GM19043 (cell line): Measurements from ENCODE around the gene ZDHHC14.
"Not testable (repeated sequence)": the region's sequence is repeated elsewhere in the genome, so short reads cannot be mapped to it uniquely, and the experiment has no call there.

Experiments
- ATAC-seq: cut with Tn5 transposase; IDR thresholded peaks from one replicate; pipeline ENCODE4 v1.9.1; 2021; ENCODE audit warnings: low read depth; ENCODE audit not compliant: unreplicated experiment

Gene ZDHHC14

GRCh38 chr6:157379656-157380457 is 1.1 kb upstream of the ZDHHC14 start:
- ATAC-seq: peak; percentile 66

- peak; percentile 5 for ATAC-seq
Measured at GRCh38 chr6:157380458-157380778, 572 bp upstream of the ZDHHC14 start.

- peak; percentile 17 for ATAC-seq
Measured at GRCh38 chr6:157381631-157382621, 936 bp downstream of the ZDHHC14 start.

GRCh38 chr6:157382821-157383220 is 1.8 kb downstream of the ZDHHC14 start:
- no peak for ATAC-seq

GRCh38 chr6:157383471-157383870 is 2.5 kb downstream of the ZDHHC14 start:
- no peak for ATAC-seq

GRCh38 chr6:157384962-157385361 is 4.0 kb downstream of the ZDHHC14 start:
- ATAC-seq: not testable (repeated sequence)

GRCh38 chr6:157385482-157385881 is 4.5 kb downstream of the ZDHHC14 start:
- ATAC-seq: no peak

GRCh38 chr6:157386023-157386422 is 5.0 kb downstream of the ZDHHC14 start:
- no peak for ATAC-seq

GRCh38 chr6:157386454-157386853 is 5.5 kb downstream of the ZDHHC14 start:
- ATAC-seq: no peak

- no peak for ATAC-seq
Measured at GRCh38 chr6:157388924-157389323, 7.9 kb downstream of the ZDHHC14 start.

GRCh38 chr6:157390273-157391060 is 9.5 kb downstream of the ZDHHC14 start:
- ATAC-seq: no peak

GRCh38 chr6:157392927-157393668 is 12.1 kb downstream of the ZDHHC14 start:
- ATAC-seq: no peak

GRCh38 chr6:157393669-157394327 is 12.8 kb downstream of the ZDHHC14 start:
- ATAC-seq: no peak

- ATAC-seq: not testable (repeated sequence)
Measured at GRCh38 chr6:157395199-157395598, 14.2 kb downstream of the ZDHHC14 start.

GRCh38 chr6:157396026-157396425 is 15.0 kb downstream of the ZDHHC14 start:
- ATAC-seq: no peak

- no peak for ATAC-seq
Measured at GRCh38 chr6:157397660-157398059, 16.7 kb downstream of the ZDHHC14 start.

- ATAC-seq: no peak
Measured at GRCh38 chr6:157398151-157398550, 17.2 kb downstream of the ZDHHC14 start.

- ATAC-seq: no peak
Measured at GRCh38 chr6:157400676-157401075, 19.7 kb downstream of the ZDHHC14 start.

- ATAC-seq: no peak
Measured at GRCh38 chr6:157401734-157402338, 20.8 kb downstream of the ZDHHC14 start.
